Vagina (tissue), 2 donors: ENCODE results near the gene TTLL11. TPM values are rescaled to one million over a fixed set of nuclear protein-coding genes. Genes with fewer than 3 reads are reported as not detected.

Experiments used
- DNase-seq, 2 donors: peaks; one replicate each; pipeline ENCODE4 v3.0.0-alpha.2; 2017; ENCODE audit errors: extremely low spot score in 2 of 2
- H3K27ac ChIP-seq: fragments of 200-600 bp; sonication (generic); one replicate; pipeline ENCODE4 v1.5.1; 2019
- H3K27me3 ChIP-seq: fragments of 200-600 bp; sonication (generic); one replicate; pipeline ENCODE4 v1.5.1; 2019
- H3K36me3 ChIP-seq, 2 donors: fragments of 200-600 bp; sonication (generic); one replicate each; pipeline ENCODE4 v1.5.1; 2017 to 2019
- H3K4me1 ChIP-seq: fragments of 200-600 bp; sonication (generic); one replicate; pipeline ENCODE4 v1.5.1; 2019
- H3K4me3 ChIP-seq, 2 donors: fragments of 200-600 bp; sonication (generic); 1 replicate in 1 of 2; 2 replicates in 1 of 2; pipeline ENCODE4 v1.5.1; 2016 to 2019
- H3K9me3 ChIP-seq: fragments of 200-600 bp; sonication (generic); one replicate; pipeline ENCODE4 v1.5.1; 2019
- CTCF ChIP-seq, 3 experiments: fragments of 450-650 bp in 2 of 3; fragments of 200-600 bp in 1 of 3; sonication (generic) in 1 of 3; IDR thresholded peaks; one replicate each; pipeline ENCODE4 v1.5.1; 2017 to 2019; ENCODE audit warnings: antibody characterized with exemption in 3 of 3, mild to moderate bottlenecking in 2 of 3, moderate library complexity in 2 of 3
- POLR2A ChIP-seq, 2 donors: fragments of 450-650 bp; IDR thresholded peaks; one replicate each; pipeline ENCODE4 v1.6.1; 2017; ENCODE audit warnings: antibody characterized with exemption in 2 of 2, mild to moderate bottlenecking in 2 of 2, moderate library complexity in 2 of 2
- POLR2AphosphoS5 ChIP-seq, 2 donors: sonication (generic); formaldehyde crosslinking; IDR thresholded peaks; one replicate each; pipeline ENCODE4 v1.9.0; 2017; ENCODE audit warnings: antibody characterized with exemption in 2 of 2, mild to moderate bottlenecking in 2 of 2, low read depth in 1 of 2; ENCODE audit not compliant: insufficient read depth in 1 of 2
- intact Hi-C: fragments of 100-400 bp; cut with DNase I; formaldehyde crosslinking; loops from one replicate; pipeline ENCODE4 v1.15.1; 2023
- total RNA-seq: library from RNA; depleted of rRNA; stranded (reverse); fragments of >200 nt; gene quantifications from one replicate; pipeline ENCODE4 v1.2.3, GENCODE V29; 2016

The TTLL11 gene
- total RNA-seq, 1 donor from 2014 or later = 11.0 TPM

- Histone ChIP-seq H3K27me3 (no peaks in the 10 kb centered on the region), H3K9me3 (no peaks in the 10 kb centered on the region), H3K4me1 (no peaks in the 10 kb centered on the region), H3K4me3 (no peak overlapping the region), H3K36me3 (no peaks in the 10 kb centered on the region), H3K27ac (no peak overlapping the region)
- intact Hi-C loops = no loop called here
- DNase-seq = no peak
- TF ChIP-seq POLR2A (IDR thresholded peaks at IDR 0.05) (no peak), POLR2AphosphoS5 (IDR thresholded peaks at IDR 0.05; ENCODE audit: insufficient read depth in 1 of 2, low read depth in 1 of 2) (no peak), CTCF (IDR thresholded peaks at IDR 0.05) (no peak)
Observed at GRCh38 chr9:122112238-122112637, 19.1 kb upstream of the TTLL11 start.

- Histone ChIP-seq H3K27ac (no peak overlapping the region), H3K36me3 (no peaks in the 10 kb centered on the region), H3K27me3 (no peaks in the 10 kb centered on the region), H3K4me1 (no peaks in the 10 kb centered on the region), H3K9me3 (no peaks in the 10 kb centered on the region), H3K4me3 (no peak overlapping the region)
- intact Hi-C loops = no loop called here
- no peak for DNase-seq
- TF ChIP-seq POLR2A (IDR thresholded peaks at IDR 0.05) (no peak), POLR2AphosphoS5 (IDR thresholded peaks at IDR 0.05; ENCODE audit: insufficient read depth in 1 of 2, low read depth in 1 of 2) (no peak), CTCF (IDR thresholded peaks at IDR 0.05) (no peak)
Observed at GRCh38 chr9:122111413-122112085, 18.4 kb upstream of the TTLL11 start.

GRCh38 chr9:122110100-122110833 lies 17.2 kb upstream of the TTLL11 start:
- Histone ChIP-seq H3K4me3 (no peak overlapping the region), H3K36me3 (no peaks in the 10 kb centered on the region), H3K27ac (no peak overlapping the region), H3K27me3 (no peaks in the 10 kb centered on the region), H3K4me1 (no peaks in the 10 kb centered on the region), H3K9me3 (no peaks in the 10 kb centered on the region)
- TF ChIP-seq CTCF (IDR thresholded peaks at IDR 0.05) (no peak), POLR2A (IDR thresholded peaks at IDR 0.05) (no peak), POLR2AphosphoS5 (IDR thresholded peaks at IDR 0.05; ENCODE audit: insufficient read depth in 1 of 2, low read depth in 1 of 2) (no peak)
- DNase-seq = no peak
- intact Hi-C loops = no loop called here

GRCh38 chr9:122109035-122109813 lies 16.1 kb upstream of the TTLL11 start:
- Histone ChIP-seq H3K27ac (no peak overlapping the region), H3K27me3 (no peaks in the 10 kb centered on the region), H3K9me3 (no peaks in the 10 kb centered on the region), H3K4me1 (no peaks in the 10 kb centered on the region), H3K4me3 (no peak overlapping the region), H3K36me3 (no peaks in the 10 kb centered on the region)
- intact Hi-C loops = no loop called here
- DNase-seq = no peak
- TF ChIP-seq POLR2A (IDR thresholded peaks at IDR 0.05) (no peak), POLR2AphosphoS5 (IDR thresholded peaks at IDR 0.05; ENCODE audit: insufficient read depth in 1 of 2, low read depth in 1 of 2) (no peak), CTCF (IDR thresholded peaks at IDR 0.05) (no peak)
